ENCODE results near the gene TLR5.

- TF ChIP-seq EZH2 (IDR thresholded peaks at IDR 0.05; ENCODE audit: low read length, missing control alignments) (no peak), CTCF (conservative IDR thresholded peaks at IDR 0.05 in 1 of 2, IDR thresholded peaks at IDR 0.05 in 1 of 2; ENCODE audit: low read depth in 1 of 2, low read length in 2 of 2) (no peak)
Observed at GRCh38 chr1:223074445-223075300, 68.4 kb downstream of the TLR5 start.
